K562 (cell line): ENCODE measurements around the gene RNF123. TPM values are rescaled to one million over a fixed set of nuclear protein-coding genes. Genes with fewer than 3 reads are reported as not detected.

Experiments used
- ATAC-seq: fragments of 200-7000 bp; cut with Tn5 transposase; 3 replicates; pipeline ENCODE4 v1.9.1; 2020; ENCODE audit warnings: moderate library complexity
- BruUV-seq: library from RNA; stranded (reverse); fragments of 400-500 nt; replicated peaks from 2 replicates; lab custom pipeline; 2021; lab: Mats Ljungman, UMichigan
- CTCF ChIA-PET: fragments of 300-600 bp; formaldehyde crosslinking; extraction: SDS; loops from one replicate; lab custom pipeline; 2021; ENCODE audit warnings: low intra/inter-chr PET ratio; lab: Yijun Ruan, JAX
- POLR2A ChIA-PET: fragments of 300-600, 350-650 bp; sonication (Branson Sonifier 250); formaldehyde crosslinking; extraction: SDS; loops from one replicate; lab custom pipeline; 2021; ENCODE audit warnings: antibody characterized with exemption, inconsistent platforms; lab: Yijun Ruan, JAX
- DNase-seq, 4 experiments: peaks; one replicate each; pipeline versions ENCODE4 v3.0.0 to v3.0.0-alpha.2; 2011 to 2018; ENCODE audit warnings: low spot score in 3 of 4, mixed read lengths in 3 of 4; ENCODE audit errors: extremely low read depth in 1 of 4
- FAIRE-seq: peaks from 2 replicates; lab custom pipeline; 2011; peaks lifted over from hg19 to GRCh38; lab: Jason Lieb, UNC
- H2AFZ ChIP-seq: 2 replicates; pipeline ENCODE4 v1.6.0; 2011; ENCODE audit warnings: low read depth, low read length, control low read depth, inconsistent platforms
- H3K27ac ChIP-seq: fragments of 200-600 bp; 3 replicates; pipeline ENCODE4 v1.8.0; 2011; ENCODE audit warnings: low read depth, mild to moderate bottlenecking, control low read depth, inconsistent platforms, low read length, moderate library complexity, mixed read lengths; ENCODE audit errors: extremely low read depth
- H3K27me3 ChIP-seq, 2 experiments: fragments of 300-600 bp in 1 of 2; 2 replicates in 1 of 2; 3 replicates in 1 of 2; pipeline versions ENCODE4 v1.6.0 to v1.8.0; 2011; ENCODE audit warnings: inconsistent platforms in 2 of 2, low read length in 2 of 2, mild to moderate bottlenecking in 1 of 2, mixed read lengths in 1 of 2, moderate library complexity in 1 of 2; ENCODE audit not compliant: control insufficient read depth in 2 of 2, insufficient read depth in 2 of 2
- H3K36me3 ChIP-seq: fragments of 300-600 bp; 3 replicates; pipeline ENCODE4 v1.8.0; 2011; ENCODE audit warnings: mild to moderate bottlenecking, low read length, inconsistent platforms; ENCODE audit not compliant: control insufficient read depth, insufficient read depth
- H3K4me1 ChIP-seq, 2 experiments: fragments of 200-600 bp in 1 of 2; replicated peaks in 1 of 2; 2 replicates in 1 of 2; 3 replicates in 1 of 2; pipeline versions ENCODE4 v1.5.1 to v1.8.0; 2011; ENCODE audit warnings: inconsistent platforms in 2 of 2, low read length in 2 of 2, mild to moderate bottlenecking in 1 of 2, mixed read lengths in 1 of 2, moderate library complexity in 1 of 2; ENCODE audit not compliant: control insufficient read depth in 2 of 2, insufficient read depth in 2 of 2
- H3K4me2 ChIP-seq: 2 replicates; pipeline ENCODE4 v1.6.1; 2011; ENCODE audit warnings: low read length, control low read depth, inconsistent platforms, mixed read lengths; ENCODE audit not compliant: insufficient read depth
- H3K4me3 ChIP-seq: fragments of 200-600 bp; sonication (generic), shearing (Covaris generic); 2 replicates; pipeline ENCODE4 v1.5.1; 2016; ENCODE audit warnings: control low read depth, inconsistent platforms
- H3K79me2 ChIP-seq: fragments of 200-600 bp; 3 replicates; pipeline ENCODE4 v1.8.0; 2011; ENCODE audit warnings: low read length, inconsistent platforms; ENCODE audit not compliant: control insufficient read depth, insufficient read depth
- H3K9ac ChIP-seq, 2 experiments: 2 replicates each; pipeline versions ENCODE4 v1.6.0 to v1.6.1; 2011; ENCODE audit warnings: low read depth in 2 of 2, low read length in 2 of 2, control low read depth in 1 of 2, inconsistent platforms in 1 of 2, mild to moderate bottlenecking in 1 of 2, mixed read lengths in 1 of 2; ENCODE audit not compliant: insufficient read depth in 1 of 2
- H3K9me1 ChIP-seq: one replicate; pipeline ENCODE4 v1.6.0; 2011; ENCODE audit warnings: inconsistent platforms, mild to moderate bottlenecking, low read length, moderate library complexity; ENCODE audit not compliant: control insufficient read depth, insufficient read depth
- H3K9me3 ChIP-seq: replicated peaks from 2 replicates; pipeline ENCODE4 v1.5.1; 2011; ENCODE audit warnings: low read depth, low read length, inconsistent platforms; ENCODE audit not compliant: control insufficient read depth, insufficient read depth
- H4K20me1 ChIP-seq: replicated peaks from 2 replicates; pipeline ENCODE4 v1.6.1; 2011; ENCODE audit warnings: low read length, inconsistent platforms, mixed read lengths; ENCODE audit not compliant: control insufficient read depth, insufficient read depth
- C11orf30 ChIP-seq: fragments of 450-650 bp; IDR thresholded peaks from 2 replicates; pipeline ENCODE4 v1.6.1; 2016; ENCODE audit warnings: low read depth, mild to moderate bottlenecking
- CBFA2T3 ChIP-seq: fragments of 450-650 bp; IDR thresholded peaks from 2 replicates; pipeline ENCODE4 v1.6.1; 2017
- EP300 ChIP-seq: IDR thresholded peaks from 2 replicates; pipeline ENCODE4 v1.6.1; 2012; ENCODE audit warnings: low read length, improper control_type of control experiment
- HMG20A ChIP-seq: fragments of 450-650 bp; formaldehyde crosslinking; conservative IDR thresholded peaks from 2 replicates; pipeline ENCODE4 v1.4.0; 2020; ENCODE audit warnings: mild to moderate bottlenecking, mixed read lengths
- IFI16 ChIP-seq: fragments of 250-450 bp; sonication (Bioruptor Pico); IDR thresholded peaks from 2 replicates; pipeline ENCODE4 v2.1.2; 2022; ENCODE audit warnings: mild to moderate bottlenecking, inconsistent platforms
- KAT8 ChIP-seq: fragments of 450-650 bp; IDR thresholded peaks from 2 replicates; pipeline ENCODE4 v1.6.1; 2016; ENCODE audit warnings: low read depth, mild to moderate bottlenecking
- MAFK ChIP-seq: IDR thresholded peaks from 2 replicates; pipeline ENCODE4 v1.6.1; 2011; ENCODE audit warnings: low read length, improper control_type of control experiment
- MYC ChIP-seq, 2 experiments: fragments of 250-450 bp in 1 of 2; sonication (Bioruptor Pico) in 1 of 2; IDR thresholded peaks; 2 replicates each; pipeline versions ENCODE4 v1.5.1 to v1.6.1; 2012 to 2021; ENCODE audit warnings: low read depth in 2 of 2, borderline replicate concordance in 1 of 2, improper control_type of control experiment in 1 of 2, low read length in 1 of 2, mild to moderate bottlenecking in 1 of 2, moderate library complexity in 1 of 2
- RAD21 ChIP-seq, 2 experiments: fragments of 250-450 bp in 1 of 2; fragments of 450-650 bp in 1 of 2; sonication (Bioruptor Pico) in 1 of 2; formaldehyde crosslinking in 1 of 2; IDR thresholded peaks in 1 of 2; conservative IDR thresholded peaks in 1 of 2; 2 replicates each; pipeline versions ENCODE4 v1.4.0 to v1.8.0; 2020 to 2022; ENCODE audit warnings: mild to moderate bottlenecking in 2 of 2, moderate library complexity in 1 of 2
- SAFB ChIP-seq: fragments of 200-400 bp; formaldehyde crosslinking; IDR thresholded peaks from 2 replicates; pipeline ENCODE4 v1.6.1; 2017; ENCODE audit warnings: low read depth, low read length, borderline replicate concordance
- SMAD2 ChIP-seq: fragments of 150-350 bp; IDR thresholded peaks from 2 replicates; pipeline ENCODE4 v1.6.1; 2014; ENCODE audit warnings: low read depth, mild to moderate bottlenecking, low read length
- SP2 ChIP-seq: IDR thresholded peaks from 2 replicates; pipeline ENCODE4 v1.6.1; 2011; ENCODE audit warnings: mild to moderate bottlenecking, low read depth, low read length, moderate library complexity; ENCODE audit not compliant: poor library complexity, severe bottlenecking; ENCODE audit errors: extremely low read depth
- TBP ChIP-seq: optimal IDR thresholded peaks from 2 replicates; pipeline ENCODE3; 2011; ENCODE audit warnings: low read depth, low read length, improper control_type of control experiment
- UBTF ChIP-seq, 2 experiments: IDR thresholded peaks; 2 replicates each; pipeline ENCODE4 v1.6.1; 2012; ENCODE audit warnings: improper control_type of control experiment in 2 of 2, low read depth in 2 of 2, low read length in 2 of 2, borderline replicate concordance in 1 of 2
- WGBS: fragments of 100-300 bp; shearing (Covaris generic); methylation state at CpG from one replicate; pipeline ENCODE4 v1.1.6; 2016; ENCODE audit warnings: low coverage, mixed read lengths; ENCODE audit not compliant: insufficient coverage; ENCODE audit errors: missing lambda C conversion rate; 5-methylcytosine and 5-hydroxymethylcytosine counted together
- in situ Hi-C: fragments of 300-500 bp; cut with MboI; formaldehyde crosslinking; loops from 4 replicates; pipeline ENCODE4 v1.15.0; 2018; ENCODE audit warnings: inconsistent platforms, mixed read lengths
- intact Hi-C: fragments of 100-400 bp; cut with micrococcal nuclease; formaldehyde crosslinking; loops from 2 replicates; pipeline ENCODE4 v1.14.2; 2022
- polyA plus RNA-seq, 8 experiments: library from polyadenylated mRNA; depleted of rRNA in 4 of 8; stranded (reverse) in 5 of 8; unstranded in 3 of 8; fragments of >200 nt; fragmentation: Nextera tagmentation in 2 of 8; fragmentation: Illumina TruSeq in 1 of 8; extraction: Ambion mirVana in 2 of 8; extraction: Trizol in 1 of 8; gene quantifications; 2 replicates each; pipeline versions ENCODE4 v1.2.1 to v1.2.3, GENCODE V29; 2011 to 2014; ENCODE audit warnings: inconsistent platforms in 1 of 8, missing spikeins in 1 of 8
- total RNA-seq, 7 experiments: library from RNA; depleted of rRNA in 6 of 7; stranded (reverse); fragments of >200 nt in 6 of 7; fragmentation: Illumina TruSeq in 2 of 7; extraction: Trizol in 2 of 7; gene quantifications; 2 replicates each; pipeline versions ENCODE4 v1.2.1 to v1.2.3, GENCODE V29; 2011 to 2021; ENCODE audit warnings: low replicate concordance in 1 of 7

The RNF123 gene
- total and polyA plus RNA-seq, 9 of the 15 experiments (the other 6 are each of a cell fraction or from before 2014, with no cell fraction given): 8.7 to 53.1 (median 17.5) TPM

- TF ChIP-seq MAFK: no peak
- no peak for TF ChIP-seq SMAD2
- TF ChIP-seq HMG20A (CRISPR knock-in tag): no peak
- TF ChIP-seq SP2: no peak
- no peak for TF ChIP-seq EP300
- TF ChIP-seq, all 486 proteins: peak for 0
These were observed 38.6 kb downstream of the RNF123 start (continued) for GRCh38 chr3:49727924-49728361.

- peaks cover under 1 to 2% of the 10 kb centered on the region in 2 experiments; a peak in 2 of 5 replicates for H3K4me1 ChIP-seq
- H3K4me3 ChIP-seq: no peak overlapping the region
- H3K27ac ChIP-seq: no peak overlapping the region
- intact Hi-C loops (no loop called here), in situ Hi-C loops (no loop called here)
- 100% methylated on average over 4 of the region's 4 CpGs for WGBS
- no peaks in the 10 kb centered on the region for H3K9me3 ChIP-seq
- ChIA-PET POLR2A (interaction anchor here (1.0 to 1.6 kb wide), 2 partner anchors 14 to 200 kb away, joined by 4 read pairs; partner anchors contain the start of gene MON1A), CTCF (no interaction called here)
- no TSS peak for BruUV-seq
- no peaks in the 10 kb centered on the region for H3K27me3 ChIP-seq
- H3K79me2 ChIP-seq: no peaks in the 10 kb centered on the region; the same call in 2 of the 3 replicates
- TF ChIP-seq RAD21 (CRISPR knock-in tag; conservative IDR thresholded peaks at IDR 0.05 in 1 of 2, IDR thresholded peaks at IDR 0.05 in 1 of 2) (no peak), SAFB (no peak), KAT8 (no peak), TBP (peak; percentile 67), UBTF (IDR thresholded peaks at IDR 0.05; ENCODE audit: borderline replicate concordance in 1 of 2, low read depth in 2 of 2, low read length in 2 of 2) (no peak), CBFA2T3 (0 out of 2 replicates have a peak, but pooled peaks have one; percentile 12), MYC (IDR thresholded peaks at IDR 0.05; ENCODE audit: low read depth, low read length) (no peak), MYC (CRISPR knock-in tag; IDR thresholded peaks at IDR 0.05; ENCODE audit: borderline replicate concordance, low read depth) (no peak), IFI16 (CRISPR knock-in tag) (no peak), C11orf30 (0 out of 2 replicates have a peak, but pooled peaks have one; percentile 5)
- ATAC-seq: no peak
- no peaks in the 10 kb centered on the region for H4K20me1 ChIP-seq
- H3K9ac ChIP-seq: no peak overlapping the region
- FAIRE-seq: no peak
- H3K4me2 ChIP-seq: no peak overlapping the region
- H3K9me1 ChIP-seq: no peaks in the 10 kb centered on the region
- no peak overlapping the region for H2AFZ ChIP-seq
- peaks cover 76% of the 10 kb centered on the region for H3K36me3 ChIP-seq
- DNase-seq: no peak
These were observed 40.7 kb downstream of the RNF123 start for GRCh38 chr3:49729966-49730609.
